ENCODE data around the gene THEMIS2.

THEMIS2 gene

GRCh38 chr1:27934818-27935549 lies 62.6 kb downstream of the THEMIS2 start, which contains the start of gene SMPDL3B:
TSS of gene SMPDL3B (plus strand) at chr1:27935000. CDS start at chr1:27935184, 184 bp downstream.
- no peak within 1 kb of the TSS for H3K27ac ChIP-seq (ENCODE audit: low read length)

DNA sequence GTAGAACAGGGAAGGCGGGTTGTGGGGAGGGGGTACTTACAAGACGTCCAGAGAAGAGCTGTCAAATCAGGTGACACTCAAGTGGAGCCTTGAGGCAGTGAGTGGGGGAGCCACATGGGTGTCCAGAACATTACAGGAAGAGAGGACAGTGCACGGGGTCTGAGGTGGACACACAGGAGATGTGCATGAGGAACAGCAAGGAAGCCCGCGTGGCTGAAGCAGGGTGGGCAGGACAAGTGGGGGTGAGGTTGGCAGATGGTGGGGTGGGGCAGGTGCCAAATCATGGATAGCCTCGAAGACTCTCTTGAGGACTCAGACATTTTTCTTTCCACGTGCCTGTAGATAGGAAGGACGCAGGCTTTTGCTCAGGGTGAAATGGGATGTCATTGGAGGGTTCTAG lies 63.4 kb downstream of the THEMIS2 start:
- H3K9me3 ChIP-seq (ENCODE audit: control insufficient read depth in 1 of 2, low read length in 2 of 2), result no peaks in the 10 kb centered on the region
- peaks cover 0 to 3% of the 10 kb centered on the region in 2 donors for H3K4me1 ChIP-seq (ENCODE audit: control insufficient read depth in 1 of 2, insufficient read depth in 2 of 2, low read length in 2 of 2)
- no peak overlapping the region for H3K27ac ChIP-seq (ENCODE audit: low read length)
- H3K4me3 ChIP-seq (ENCODE audit: low read depth in 1 of 2, low read length in 2 of 2), result peak overlapping the region in 1 of 2 donors; percentile 35
- H3K36me3 ChIP-seq (ENCODE audit: control insufficient read depth in 1 of 2, insufficient read depth in 2 of 2, low read length in 2 of 2), result no peaks in the 10 kb centered on the region
- no peaks in the 10 kb centered on the region for H3K27me3 ChIP-seq (ENCODE audit: low read depth, low read length)

More at GRCh38 chr1:27934818-27935549, 62.6 kb downstream of the THEMIS2 start, which contains the start of gene SMPDL3B:
- peaks cover 0 to 3% of the 10 kb centered on the region in 2 donors for H3K4me1 ChIP-seq (ENCODE audit: control insufficient read depth in 1 of 2, insufficient read depth in 2 of 2, low read length in 2 of 2)
- H3K9me3 ChIP-seq (ENCODE audit: control insufficient read depth in 1 of 2, low read length in 2 of 2), result no peaks in the 10 kb centered on the region
- H3K4me3 ChIP-seq (ENCODE audit: low read depth in 1 of 2, low read length in 2 of 2), result peak within 1 kb of the TSS in 1 of 2 donors; percentile 35
- H3K36me3 ChIP-seq (ENCODE audit: control insufficient read depth in 1 of 2, insufficient read depth in 2 of 2, low read length in 2 of 2), result no peaks in the 10 kb centered on the region
- no peaks in the 10 kb centered on the region for H3K27me3 ChIP-seq (ENCODE audit: low read depth, low read length)
